Inferior parietal cortex (tissue), 1 donor: Measurements from ENCODE around the gene MVB12A.

Source experiments
- DNase-seq: peaks from one replicate; pipeline ENCODE4 v3.0.0-alpha.2; 2016; ENCODE audit errors: extremely low spot score

The MVB12A gene

GRCh38 chr19:17441241-17442021, 21.6 kb downstream of the MVB12A start:
- DNase-seq = no peak

DNA sequence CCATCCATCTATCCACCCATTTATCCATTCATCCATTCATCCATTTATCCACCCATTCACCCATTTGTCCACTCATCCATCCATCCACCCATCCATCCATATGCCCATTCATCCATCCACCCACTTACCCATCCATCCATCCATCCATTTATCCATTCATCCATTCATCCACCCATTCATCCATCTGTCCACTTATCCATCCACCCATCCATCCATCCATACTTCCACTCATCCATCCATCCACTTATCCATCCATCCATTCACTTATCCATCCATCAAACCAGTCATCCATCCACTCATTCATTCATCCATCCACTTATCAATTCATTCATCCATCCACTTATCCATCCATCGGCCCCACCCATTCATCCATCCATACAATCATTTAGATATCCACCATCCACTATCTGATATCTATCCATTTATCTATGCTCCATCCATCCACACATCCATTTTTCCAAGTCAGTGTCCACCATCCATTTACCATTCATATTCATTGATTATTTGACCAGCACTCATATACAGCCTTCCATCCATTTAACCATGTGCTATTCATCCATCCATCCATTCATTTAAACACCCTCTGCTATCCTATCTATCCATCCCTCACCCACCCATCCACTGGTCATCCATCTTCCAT, 25.8 kb downstream of the MVB12A start:
- no peak for DNase-seq

GRCh38 chr19:17447704-17448130, 27.9 kb downstream of the MVB12A start:
- no peak for DNase-seq

DNA sequence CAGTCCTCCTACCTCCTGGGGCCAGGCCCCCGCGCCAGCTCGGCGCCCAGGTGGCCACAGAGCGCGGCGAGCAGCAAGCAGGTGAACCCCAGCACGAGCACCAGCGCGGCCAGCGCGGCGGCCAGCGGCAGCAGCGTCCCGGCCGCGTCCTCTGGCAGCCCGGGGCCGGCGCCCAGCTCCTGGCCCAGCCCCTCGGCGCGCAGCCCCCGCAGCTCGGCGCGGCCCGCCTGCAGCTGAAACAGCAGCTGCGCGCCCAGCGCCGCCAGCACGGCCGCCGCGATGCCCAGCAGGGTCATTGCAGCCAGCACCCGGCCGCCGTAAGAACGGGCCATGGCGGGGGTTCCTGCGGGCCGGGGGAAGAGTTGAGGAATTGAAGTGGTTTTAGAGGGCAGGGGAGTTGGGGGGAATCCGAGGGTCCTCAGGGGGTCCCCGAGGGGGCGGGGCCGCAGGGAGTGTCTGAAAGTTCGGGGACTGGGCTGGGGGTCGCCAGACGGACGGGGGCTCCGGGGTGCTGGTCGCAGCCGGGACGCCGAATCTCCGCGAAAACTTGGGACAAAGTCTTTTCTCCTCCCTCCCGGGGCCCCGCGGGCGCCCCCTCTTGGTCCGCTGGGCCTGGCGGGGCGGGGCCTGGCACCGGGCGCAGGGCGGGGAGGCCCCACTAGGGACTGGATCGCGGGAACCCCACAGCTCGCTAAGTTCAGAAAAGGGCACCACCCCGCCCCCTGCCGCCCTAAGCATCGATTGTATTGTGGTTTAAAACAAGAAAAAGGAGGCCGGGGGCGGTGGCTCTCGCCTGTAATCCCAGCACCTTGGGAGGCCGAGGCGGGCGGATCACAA, 28.5 kb downstream of the MVB12A start, which contains the start of gene TMEM221:
TSS of gene TMEM221 (minus strand) at position 538 of the 837 bp plus-strand sequence. CDS start at position 332, 206 bp downstream.
- no peak for DNase-seq

DNA sequence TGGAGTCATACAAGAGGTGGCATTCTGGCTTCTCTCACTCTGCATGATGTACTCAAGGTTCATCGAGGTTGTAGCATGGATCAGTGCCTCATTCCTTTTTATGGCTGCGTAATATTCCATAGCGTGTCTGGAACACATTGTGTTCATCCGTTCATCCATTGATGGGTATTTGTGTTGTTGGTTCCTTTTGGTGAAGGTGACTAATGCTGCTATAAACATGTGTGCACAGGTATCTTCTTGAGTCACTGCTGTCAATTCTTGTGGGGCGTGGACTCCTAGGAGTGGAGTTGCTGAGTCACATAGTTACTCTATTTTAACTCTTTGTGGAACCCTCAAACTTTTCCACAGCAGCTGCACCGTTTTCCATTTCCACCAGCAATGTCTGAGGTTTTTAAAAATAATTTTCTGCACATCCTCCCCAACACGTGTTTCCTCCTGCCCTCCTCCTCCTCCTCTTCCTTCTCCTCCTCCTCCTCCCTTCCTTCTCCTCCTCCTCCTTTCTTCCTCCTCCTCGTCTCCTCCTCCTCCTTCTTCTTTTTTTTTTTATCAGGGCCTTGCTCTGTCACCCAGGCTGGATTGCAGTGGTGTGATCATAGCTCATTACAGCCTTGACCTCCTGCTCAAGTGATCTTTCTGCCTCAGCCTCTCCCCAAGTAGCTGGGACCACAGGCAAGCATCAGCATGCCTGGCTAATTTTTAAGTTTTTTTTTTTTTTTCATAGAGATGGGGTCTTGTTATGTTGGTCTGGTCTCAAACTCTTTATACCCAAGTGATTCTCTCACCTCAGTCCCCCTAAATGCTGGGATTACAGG, 30.6 kb downstream of the MVB12A start:
- DNase-seq = no peak

GRCh38 chr19:17451820-17452219, 32.0 kb downstream of the MVB12A start:
- no peak for DNase-seq

GRCh38 chr19:17454576-17455071, 34.8 kb downstream of the MVB12A start:
- DNase-seq = no peak

DNA sequence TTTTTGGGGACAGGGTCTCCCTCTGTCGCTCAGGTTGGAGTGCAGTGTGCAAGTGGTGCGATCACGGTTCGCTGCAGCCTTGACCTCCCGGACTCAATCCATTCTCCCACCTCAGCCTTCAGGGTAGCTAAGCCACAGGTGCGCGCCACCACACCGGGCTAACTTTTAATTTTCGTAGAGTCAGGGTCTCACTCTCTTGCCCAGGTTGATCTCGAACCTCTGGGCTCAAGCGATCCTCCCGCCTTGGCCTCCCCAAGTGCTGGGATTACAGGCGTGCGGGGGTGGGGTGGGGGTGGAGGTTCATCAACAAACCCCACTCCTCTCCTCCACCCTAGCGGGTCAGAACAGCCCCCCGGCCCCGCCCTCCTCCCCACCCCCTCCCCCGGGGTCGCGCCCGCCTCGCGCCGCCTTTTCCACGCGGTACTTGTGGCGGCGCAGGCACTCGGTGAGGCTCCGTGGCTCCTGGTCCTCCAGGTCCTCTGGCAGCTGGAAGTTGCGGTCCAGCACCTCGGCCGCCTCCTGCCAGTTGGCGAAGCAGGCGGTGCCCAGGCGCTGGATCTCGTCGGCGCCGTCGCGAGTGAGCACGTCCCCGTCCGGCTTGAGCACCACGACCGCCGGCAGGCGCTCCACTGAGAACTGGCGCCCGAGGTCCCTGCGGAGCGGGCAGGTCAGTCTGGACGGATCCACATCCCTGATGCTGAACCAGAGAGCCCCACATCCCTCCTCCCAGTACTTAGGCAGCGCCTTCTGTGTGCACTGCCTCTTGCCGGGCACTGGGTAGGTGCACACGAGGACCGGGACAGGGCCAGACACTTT, 35.7 kb downstream of the MVB12A start:
- no peak for DNase-seq

DNA sequence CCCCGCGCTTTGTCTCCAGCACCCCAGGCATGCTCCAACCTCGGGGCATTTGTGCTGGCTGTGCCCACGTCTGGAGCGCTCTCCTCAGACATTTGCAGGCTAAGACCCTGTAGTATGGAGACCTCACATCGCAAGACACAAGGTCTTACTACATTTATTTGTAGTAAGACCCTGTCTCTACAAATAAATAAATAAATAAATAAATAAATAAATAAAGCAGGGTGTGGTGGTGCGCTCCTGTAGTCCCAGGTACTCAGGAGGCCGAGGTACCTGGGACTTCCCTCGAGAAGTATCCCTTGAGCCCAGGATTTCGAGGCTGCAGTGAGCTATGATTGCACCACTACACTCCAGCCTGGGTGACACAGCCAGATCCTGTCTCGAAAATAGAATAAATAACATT, 36.3 kb downstream of the MVB12A start:
- DNase-seq = no peak

- no peak for DNase-seq
These were observed 37.8 kb downstream of the MVB12A start for GRCh38 chr19:17457616-17458015.

DNA sequence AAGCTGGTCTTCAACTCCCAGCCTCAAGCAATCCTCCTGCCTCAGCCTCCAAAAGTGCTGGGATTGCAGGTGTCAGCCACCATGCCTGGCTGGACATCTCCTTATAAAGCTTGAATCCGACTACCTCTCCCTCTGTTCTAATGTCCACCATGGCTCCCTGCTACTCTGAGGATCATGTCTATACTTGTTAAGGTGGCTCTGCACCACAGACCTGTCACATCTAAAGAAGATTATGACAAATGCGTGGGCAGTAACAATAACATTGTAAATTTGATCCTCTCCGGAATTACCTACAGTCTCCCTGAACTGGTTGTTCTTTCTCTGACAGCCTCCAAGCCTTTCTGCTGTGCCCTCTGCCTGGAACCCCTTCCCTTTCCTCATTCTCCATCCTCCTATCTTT, 39.1 kb downstream of the MVB12A start:
- no peak for DNase-seq

DNA sequence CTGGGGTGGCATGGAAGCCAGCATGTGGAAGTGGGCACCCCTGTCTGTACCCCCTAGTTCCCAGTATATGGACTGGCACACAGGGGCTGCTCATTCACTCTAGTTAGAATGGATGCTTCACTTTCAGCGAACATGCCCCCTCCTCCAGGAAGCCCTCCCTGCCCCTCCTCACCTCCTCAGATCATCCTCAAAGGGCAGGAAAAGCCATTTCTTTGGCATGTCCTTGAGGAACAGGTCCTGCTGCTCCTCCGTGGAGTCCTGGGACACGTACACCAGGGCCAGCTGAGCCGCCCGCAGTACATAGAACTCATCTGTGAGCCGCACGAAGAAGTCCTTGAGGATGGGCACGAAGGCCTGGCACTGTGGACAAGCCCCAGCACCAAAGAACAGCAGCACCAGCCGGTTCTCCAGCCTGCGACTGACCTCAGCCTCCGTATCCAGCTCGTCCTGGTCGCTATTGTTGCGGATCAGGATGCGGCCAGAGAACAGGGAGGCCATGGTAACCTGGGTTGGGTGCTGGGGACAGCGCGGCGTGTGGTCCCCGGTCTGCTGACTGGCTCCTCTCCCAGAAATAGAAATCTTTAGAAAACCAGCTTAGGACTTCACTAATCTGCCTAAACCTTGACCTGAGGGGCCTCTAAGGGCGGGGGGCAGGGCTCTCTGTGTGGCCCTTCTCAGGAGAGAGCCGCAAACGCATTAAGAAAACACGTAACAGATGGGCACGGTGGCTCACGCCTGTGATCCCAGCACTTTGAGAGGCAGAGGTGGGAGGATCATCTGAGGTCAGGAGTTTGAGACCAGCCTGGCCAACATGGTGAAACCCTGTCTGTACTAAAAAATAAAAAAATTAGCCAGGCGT, 40.8 kb downstream of the MVB12A start, which contains the start of gene NXNL1:
TSS of gene NXNL1 (minus strand) at position 555 of the 859 bp plus-strand sequence. CDS start at position 498, 57 bp downstream.
- DNase-seq = no peak

DNA sequence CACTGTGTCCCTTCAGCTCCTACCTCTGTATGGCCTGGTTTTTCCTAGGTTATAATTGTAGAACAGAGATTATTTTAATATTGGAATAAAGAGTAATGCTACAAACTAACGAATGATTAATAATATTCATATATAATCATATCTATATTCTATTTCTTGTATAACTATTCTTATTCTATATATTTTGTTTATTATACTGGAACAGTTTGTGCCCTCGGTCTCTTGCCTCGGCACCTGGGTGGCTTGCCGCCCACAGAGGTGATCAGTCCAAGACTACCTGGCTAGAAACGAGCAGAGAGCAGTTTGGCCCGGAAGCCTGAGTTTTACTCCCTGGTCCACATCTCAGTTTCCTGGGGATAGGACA, 46.6 kb downstream of the MVB12A start:
- no peak for DNase-seq

DNA sequence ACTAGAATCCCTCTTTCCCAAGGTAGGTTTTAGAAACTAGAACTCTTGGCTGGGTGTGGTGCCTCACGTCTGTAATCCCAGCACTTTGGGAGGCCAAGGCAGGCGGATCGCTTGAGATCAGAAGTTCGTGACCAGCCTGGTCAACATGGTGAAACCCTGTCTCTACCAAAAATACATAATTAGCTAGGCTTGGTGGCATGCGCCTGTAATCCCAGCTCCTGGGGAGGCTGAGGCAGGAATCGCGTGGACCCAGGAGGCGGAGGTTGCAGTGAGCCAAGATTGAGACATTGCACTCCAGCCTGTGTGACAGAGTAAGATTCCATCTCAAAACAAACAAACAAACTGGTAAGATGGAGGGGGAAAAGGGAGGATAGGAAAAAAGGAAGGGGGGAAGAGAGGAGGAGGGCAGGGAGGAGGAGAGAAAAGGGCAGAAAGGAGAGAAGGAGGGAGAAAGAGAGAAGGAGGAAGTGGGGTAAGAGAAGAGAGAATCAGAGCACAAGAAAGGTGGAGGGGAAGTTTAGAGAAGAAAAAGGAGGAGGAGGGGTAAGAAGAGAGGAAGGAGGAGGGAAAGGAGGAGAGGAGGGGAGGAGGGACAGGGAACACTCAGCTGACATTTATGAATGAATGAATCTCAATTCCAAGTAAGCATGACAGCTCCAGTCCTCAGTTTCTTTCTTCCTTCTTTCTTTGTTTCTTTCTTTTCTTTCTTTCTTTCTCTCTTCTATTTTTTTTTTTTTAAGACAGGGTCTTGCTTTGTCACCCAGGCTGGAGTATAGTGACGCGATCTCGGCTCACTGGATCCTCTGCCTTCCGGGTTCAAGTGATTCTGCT, 47.8 kb downstream of the MVB12A start:
- DNase-seq = no peak

DNA sequence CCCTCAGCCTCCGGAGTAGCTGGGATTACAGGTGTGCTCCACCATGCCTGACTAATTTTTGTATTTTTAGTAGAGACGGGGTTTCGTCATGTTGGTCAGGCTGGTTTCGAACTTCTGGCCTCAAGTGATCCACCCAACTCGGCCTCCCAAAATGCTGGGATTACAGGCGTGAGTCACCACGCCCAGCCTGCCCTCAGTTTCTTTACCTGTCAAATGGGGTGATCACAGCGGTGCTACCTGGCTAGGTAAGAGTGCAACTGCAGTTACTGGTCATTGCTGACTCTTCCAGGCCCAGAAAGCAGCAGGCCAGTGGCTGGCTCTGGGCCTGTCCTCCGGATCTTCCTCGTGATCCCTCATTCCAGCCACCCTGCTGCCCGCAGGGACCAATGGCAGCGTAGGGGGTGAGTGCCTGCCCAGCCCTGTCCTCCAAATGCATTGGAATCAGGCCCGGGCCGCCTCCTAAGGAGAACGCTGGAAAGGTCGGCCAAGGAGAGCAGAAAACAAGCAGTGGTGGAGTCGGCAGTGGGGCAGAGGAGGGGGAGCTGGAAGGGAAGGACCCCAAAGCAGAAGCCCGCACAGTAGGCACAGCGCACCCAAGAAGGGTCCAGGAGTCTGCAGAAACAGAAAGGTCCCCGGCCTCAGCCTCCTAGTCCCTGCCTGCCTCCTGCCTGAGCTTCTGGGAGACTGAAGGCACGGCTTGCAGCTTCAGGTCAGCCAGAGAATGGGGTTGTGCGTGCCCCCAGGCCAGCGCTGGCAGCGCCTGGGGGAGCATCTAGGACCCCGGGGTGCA, 48.6 kb downstream of the MVB12A start:
- peak; percentile 27 for DNase-seq

DNA sequence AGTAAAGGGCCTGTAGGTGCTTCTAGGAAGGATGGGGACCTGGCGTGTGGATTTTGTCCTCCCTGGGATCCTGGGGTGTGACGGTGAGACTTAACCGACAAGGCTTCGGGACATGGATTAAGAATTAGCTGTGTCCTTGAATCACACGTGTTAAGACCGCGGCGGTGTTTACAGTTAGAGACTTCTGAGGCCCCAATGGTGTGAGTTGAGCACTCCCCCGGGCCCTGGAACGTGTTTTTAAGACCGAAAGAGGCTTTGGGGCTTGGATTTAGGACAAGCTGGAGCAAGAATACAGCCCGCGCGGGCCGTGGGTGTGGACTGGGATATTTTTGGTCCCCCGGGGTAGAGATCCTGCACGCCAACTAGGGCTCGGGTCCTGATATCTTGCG, 49.2 kb downstream of the MVB12A start:
- peak; percentile 7 for DNase-seq

GRCh38 chr19:17469481-17470067, 49.7 kb downstream of the MVB12A start:
- peak; percentile 74 for DNase-seq
